Natural killer cell treated with Interleukin-12 subunit alpha and Interleukin-12 subunit beta and Interleukin-15 and Interleukin-18, amount 100 ng/mL, for 72 hours (primary cell): ENCODE results near the gene NDUFAF2. TPM values are rescaled to one million over a fixed set of nuclear protein-coding genes. Genes with fewer than 3 reads are reported as not detected.
A peak's percentile ranks its signal among the peaks of the same experiment; 100 is the strongest.

Experiments
- ATAC-seq, 2 donors: fragments of 150-1000 bp; cut with Tn5 transposase in 1 of 2; sonication (Bioruptor Pico), chemical (Tn5 transposase) in 1 of 2; 2 replicates each; pipeline ENCODE4 v1.10.0; 2021
- DNase-seq: peaks from one replicate; pipeline ENCODE4 v3.0.0; 2022; ENCODE audit warnings: low spot score
- H3K27ac Mint-ChIP-seq, 2 donors: 1 replicate in 1 of 2; 2 replicates in 1 of 2; pipeline ENCODE4 v1.8.0; 2022; ENCODE audit warnings: mixed read lengths in 2 of 2, mild to moderate bottlenecking in 1 of 2, moderate library complexity in 1 of 2
- H3K27me3 Mint-ChIP-seq, 2 donors: 1 replicate in 1 of 2; 2 replicates in 1 of 2; pipeline ENCODE4 v1.8.0; 2022; ENCODE audit warnings: mixed read lengths in 2 of 2
- H3K36me3 Mint-ChIP-seq: one replicate; pipeline ENCODE4 v1.8.0; 2022; ENCODE audit warnings: mixed read lengths
- H3K4me1 Mint-ChIP-seq, 2 donors: 1 replicate in 1 of 2; 2 replicates in 1 of 2; pipeline ENCODE4 v1.8.0; 2022; ENCODE audit warnings: low read depth in 2 of 2, mixed read lengths in 2 of 2, mild to moderate bottlenecking in 1 of 2
- H3K4me3 Mint-ChIP-seq: one replicate; pipeline ENCODE4 v1.8.0; 2022; ENCODE audit warnings: mixed read lengths
- H3K9me3 Mint-ChIP-seq: 2 replicates; pipeline ENCODE4 v1.8.0; 2022; ENCODE audit warnings: mixed read lengths
- total RNA-seq, 2 donors: library from RNA; stranded (reverse); gene quantifications; one replicate each; pipeline ENCODE4 v1.2.3, GENCODE V29; 2022

Gene NDUFAF2
- total RNA-seq, 2 donors from 2014 or later = 18.6 to 29.3 TPM

DNA sequence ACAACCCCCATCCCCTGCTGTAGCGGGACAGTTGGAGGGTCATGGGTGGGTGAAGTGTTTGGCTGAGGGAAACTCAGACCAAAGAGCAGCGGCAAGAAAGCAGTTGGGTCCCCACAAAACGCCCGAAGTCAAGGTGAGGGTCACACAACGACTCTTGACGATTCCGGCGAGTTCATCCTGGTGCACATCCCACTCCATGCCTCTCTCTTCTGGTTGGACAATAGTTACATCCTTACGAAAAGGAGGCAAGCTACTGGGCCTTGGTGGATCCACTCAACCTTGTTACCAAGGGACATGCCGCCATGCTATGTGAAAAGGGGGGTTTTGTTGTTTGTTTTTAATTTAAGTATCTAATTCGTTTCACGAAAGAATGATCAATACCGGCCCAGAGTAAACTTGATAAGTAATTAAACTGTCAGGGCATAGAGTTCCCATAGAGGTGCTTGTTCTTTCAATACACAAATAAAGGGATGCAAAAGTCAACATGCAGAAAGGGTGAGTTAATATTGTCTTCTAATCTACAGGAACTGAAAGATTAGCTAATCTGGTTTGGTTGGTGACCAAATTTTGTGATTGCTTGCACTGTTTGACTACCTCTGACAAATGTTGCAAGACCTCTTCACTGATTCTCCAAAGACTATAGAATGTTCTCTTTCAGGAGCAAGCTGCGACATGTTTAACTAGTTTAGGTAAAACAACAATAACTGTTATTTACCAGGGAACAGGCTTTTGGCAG lies 218.0 kb downstream of the NDUFAF2 start:
- Mint-ChIP-seq H3K4me3 (peak overlapping the region; percentile 98), H3K27me3 (no peaks in the 10 kb centered on the region), H3K36me3 (peaks cover 24% of the 10 kb centered on the region), H3K9me3 (no peaks in the 10 kb centered on the region), H3K27ac (peak overlapping the region; percentile 98 to 99), H3K4me1 (peaks cover 23 to 35% of the 10 kb centered on the region in 2 donors)
- ATAC-seq (no peak), DNase-seq (no peak)

- DNase-seq (no peak), ATAC-seq (no peak)
- Mint-ChIP-seq H3K27ac (peak overlapping the region; percentile 98 to 99), H3K4me1 (peaks cover 26 to 35% of the 10 kb centered on the region in 2 donors), H3K36me3 (peaks cover 22% of the 10 kb centered on the region), H3K9me3 (no peaks in the 10 kb centered on the region), H3K27me3 (no peaks in the 10 kb centered on the region), H3K4me3 (no peak overlapping the region)
These were observed 218.9 kb downstream of the NDUFAF2 start for GRCh38 chr5:61163905-61164304.

GRCh38 chr5:61167382-61167781 lies 222.4 kb downstream of the NDUFAF2 start:
- H3K27me3 Mint-ChIP-seq = no peaks in the 10 kb centered on the region
- DNase-seq = no peak
- no peak for ATAC-seq
- no peak overlapping the region for H3K27ac Mint-ChIP-seq
- H3K4me3 Mint-ChIP-seq = no peak overlapping the region
- no peaks in the 10 kb centered on the region for H3K9me3 Mint-ChIP-seq
- H3K36me3 Mint-ChIP-seq = no peaks in the 10 kb centered on the region
- H3K4me1 Mint-ChIP-seq = peaks cover 10 to 17% of the 10 kb centered on the region in 2 donors

DNA sequence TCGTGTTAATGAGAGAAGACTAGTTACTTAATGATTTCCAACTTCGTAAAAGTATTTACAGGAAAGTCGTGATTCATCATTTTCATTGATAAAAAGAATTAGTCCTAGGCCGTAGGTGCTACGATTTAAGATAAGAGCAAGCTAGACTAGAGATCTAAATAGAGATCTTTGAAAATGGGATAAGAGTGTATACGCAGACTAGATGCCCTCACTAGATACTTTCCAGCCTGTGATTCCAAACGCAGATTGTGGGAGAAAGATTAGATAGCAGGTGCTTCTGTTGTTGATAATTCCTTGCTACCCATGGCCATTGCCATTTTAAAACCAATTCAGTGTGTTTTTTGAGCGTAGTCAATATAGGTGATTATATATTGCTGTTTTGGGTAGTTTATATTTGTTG lies 223.9 kb downstream of the NDUFAF2 start:
- Mint-ChIP-seq H3K27ac (no peak overlapping the region), H3K36me3 (no peaks in the 10 kb centered on the region), H3K4me1 (peaks cover 3 to 5% of the 10 kb centered on the region in 2 donors), H3K4me3 (no peak overlapping the region), H3K9me3 (no peaks in the 10 kb centered on the region), H3K27me3 (no peaks in the 10 kb centered on the region)
- no peak for DNase-seq
- ATAC-seq = no peak

- DNase-seq (no peak), ATAC-seq (no peak)
- Mint-ChIP-seq H3K4me3 (no peak overlapping the region), H3K9me3 (no peaks in the 10 kb centered on the region), H3K36me3 (no peaks in the 10 kb centered on the region), H3K27me3 (no peaks in the 10 kb centered on the region), H3K4me1 (peaks cover 0 to 3% of the 10 kb centered on the region in 2 donors), H3K27ac (no peak overlapping the region)
These were observed 226.5 kb downstream of the NDUFAF2 start for GRCh38 chr5:61171479-61171878.

DNA sequence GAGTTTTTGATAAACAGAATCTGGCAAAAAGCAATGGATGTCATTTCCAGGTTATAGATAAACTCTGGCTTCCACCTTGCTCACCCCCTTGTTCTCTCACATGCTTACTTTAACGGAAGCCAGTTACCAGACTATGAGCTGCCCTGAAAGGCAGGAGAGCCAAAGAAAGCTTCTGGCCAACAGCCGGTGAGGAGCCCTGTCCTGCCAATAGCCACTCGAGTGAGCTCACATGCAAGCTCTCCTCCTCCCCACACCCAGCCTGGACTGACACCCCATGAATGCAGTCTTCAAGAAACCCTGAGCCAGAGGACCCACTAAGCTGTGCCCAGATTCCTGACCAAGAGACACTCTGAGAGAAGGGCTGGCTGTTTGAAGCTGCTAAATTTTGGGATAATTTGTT lies 231.6 kb downstream of the NDUFAF2 start:
- Mint-ChIP-seq H3K27ac (no peak overlapping the region), H3K4me1 (no peaks in the 10 kb centered on the region), H3K36me3 (no peaks in the 10 kb centered on the region), H3K9me3 (no peaks in the 10 kb centered on the region), H3K4me3 (no peak overlapping the region), H3K27me3 (peaks cover 0 to 8% of the 10 kb centered on the region in 2 donors)
- ATAC-seq = no peak
- no peak for DNase-seq

DNA sequence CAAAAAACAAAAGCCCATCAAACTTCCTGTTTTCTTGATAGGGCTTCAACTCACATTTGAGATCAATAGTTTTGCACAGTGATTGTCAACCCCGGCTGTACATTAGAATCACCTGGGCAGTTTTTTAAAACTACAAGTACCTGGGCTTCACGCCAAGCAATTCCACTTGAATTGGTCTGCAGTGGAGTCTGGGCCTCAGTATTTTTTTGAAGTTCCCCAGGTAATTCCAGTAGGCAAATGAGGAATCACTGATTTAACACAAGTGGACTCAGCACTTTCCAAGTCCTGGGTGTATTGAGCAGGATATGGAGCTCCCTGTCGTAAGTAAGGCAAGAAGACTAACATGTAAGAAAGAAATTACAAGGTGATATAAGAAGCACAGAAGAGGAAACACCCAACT lies 232.1 kb downstream of the NDUFAF2 start:
- Mint-ChIP-seq H3K36me3 (no peaks in the 10 kb centered on the region), H3K27ac (no peak overlapping the region), H3K4me1 (no peaks in the 10 kb centered on the region), H3K27me3 (peaks cover 0 to 8% of the 10 kb centered on the region in 2 donors), H3K4me3 (no peak overlapping the region), H3K9me3 (no peaks in the 10 kb centered on the region)
- DNase-seq = no peak
- no peak for ATAC-seq

DNA sequence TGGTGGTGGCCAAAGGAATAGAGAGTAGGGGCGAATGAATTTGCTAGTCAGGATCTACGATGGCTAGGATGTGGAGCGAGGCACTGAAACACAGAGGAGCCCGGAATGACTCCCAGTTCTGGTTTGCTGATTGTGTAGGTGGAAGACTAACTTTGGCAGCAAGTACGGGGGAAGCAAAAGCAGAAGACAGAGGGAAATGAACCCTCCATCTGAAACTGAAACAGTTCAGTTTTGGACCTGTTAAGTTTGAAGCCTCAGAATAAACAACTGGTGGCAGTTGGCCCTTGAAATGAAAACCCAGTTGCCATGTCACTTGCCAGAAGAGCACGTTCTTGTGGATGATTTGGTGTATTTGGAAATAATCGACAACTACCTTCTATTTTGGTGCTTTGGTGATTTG lies 232.7 kb downstream of the NDUFAF2 start:
- no peak overlapping the region for H3K27ac Mint-ChIP-seq
- no peak overlapping the region for H3K4me3 Mint-ChIP-seq
- H3K36me3 Mint-ChIP-seq = no peaks in the 10 kb centered on the region
- H3K4me1 Mint-ChIP-seq = no peaks in the 10 kb centered on the region
- peaks cover 0 to 8% of the 10 kb centered on the region in 2 donors for H3K27me3 Mint-ChIP-seq
- ATAC-seq (no peak), DNase-seq (no peak)
- no peaks in the 10 kb centered on the region for H3K9me3 Mint-ChIP-seq

- Mint-ChIP-seq H3K4me1 (no peaks in the 10 kb centered on the region), H3K4me3 (no peak overlapping the region), H3K9me3 (no peaks in the 10 kb centered on the region), H3K27me3 (peaks cover 0 to 8% of the 10 kb centered on the region in 2 donors), H3K27ac (no peak overlapping the region), H3K36me3 (no peaks in the 10 kb centered on the region)
- no peak for DNase-seq
- ATAC-seq = no peak
These were observed 233.7 kb downstream of the NDUFAF2 start for GRCh38 chr5:61178702-61179101.

DNA sequence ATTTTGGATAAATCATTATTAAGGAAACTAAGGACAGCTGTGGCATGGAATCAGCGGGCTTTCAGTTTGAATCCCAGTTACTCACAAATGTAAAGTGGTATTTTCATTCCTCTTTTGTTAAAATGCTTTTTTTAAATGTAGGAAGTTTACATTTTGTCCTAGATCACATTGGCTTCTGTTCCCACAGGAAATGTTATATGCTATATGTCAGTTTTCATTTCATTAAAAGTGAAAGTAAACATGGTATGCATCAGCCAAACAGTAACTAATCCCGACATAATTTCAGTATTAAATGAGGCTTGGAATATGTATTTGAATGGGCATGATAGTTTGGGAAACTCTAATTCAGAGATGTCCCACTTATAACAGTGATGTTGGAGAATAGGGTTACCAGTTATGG lies 235.9 kb downstream of the NDUFAF2 start:
- no peak overlapping the region for H3K4me3 Mint-ChIP-seq
- ATAC-seq (no peak), DNase-seq (no peak)

DNA sequence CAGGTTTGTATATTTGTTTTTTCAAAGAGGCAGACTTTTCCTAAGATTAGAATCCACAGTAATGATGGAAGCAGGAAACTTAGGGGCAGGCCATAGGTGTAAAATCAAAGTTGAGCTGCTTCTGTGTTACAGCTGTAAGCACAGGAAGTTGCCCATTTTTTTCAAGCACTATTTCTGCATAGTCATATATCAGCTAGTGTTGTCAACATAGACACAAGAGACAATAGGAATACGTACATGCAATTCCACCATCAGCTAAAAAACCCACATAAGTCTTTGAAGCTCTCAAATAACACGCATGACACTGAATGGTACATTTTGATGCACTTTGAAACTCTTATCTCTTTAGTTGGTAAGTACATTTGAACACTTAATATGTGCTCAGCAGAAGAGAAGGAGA lies 237.4 kb downstream of the NDUFAF2 start:
- Mint-ChIP-seq H3K27ac (no peak overlapping the region), H3K27me3 (peaks cover 12 to 19% of the 10 kb centered on the region in 2 donors), H3K9me3 (peaks cover 6% of the 10 kb centered on the region), H3K4me1 (no peaks in the 10 kb centered on the region), H3K36me3 (peaks cover 6% of the 10 kb centered on the region), H3K4me3 (no peak overlapping the region)
- no peak for ATAC-seq
- no peak for DNase-seq

More for the DNA sequence above, 235.9 kb downstream of the NDUFAF2 start:
- Mint-ChIP-seq H3K27ac (no peak overlapping the region), H3K36me3 (no peaks in the 10 kb centered on the region), H3K9me3 (no peaks in the 10 kb centered on the region), H3K27me3 (peaks cover 0 to 8% of the 10 kb centered on the region in 2 donors), H3K4me1 (no peaks in the 10 kb centered on the region)

- ATAC-seq = no peak
- H3K4me3 Mint-ChIP-seq = no peak overlapping the region
These were observed 238.5 kb downstream of the NDUFAF2 start for GRCh38 chr5:61183538-61183937.

DNA sequence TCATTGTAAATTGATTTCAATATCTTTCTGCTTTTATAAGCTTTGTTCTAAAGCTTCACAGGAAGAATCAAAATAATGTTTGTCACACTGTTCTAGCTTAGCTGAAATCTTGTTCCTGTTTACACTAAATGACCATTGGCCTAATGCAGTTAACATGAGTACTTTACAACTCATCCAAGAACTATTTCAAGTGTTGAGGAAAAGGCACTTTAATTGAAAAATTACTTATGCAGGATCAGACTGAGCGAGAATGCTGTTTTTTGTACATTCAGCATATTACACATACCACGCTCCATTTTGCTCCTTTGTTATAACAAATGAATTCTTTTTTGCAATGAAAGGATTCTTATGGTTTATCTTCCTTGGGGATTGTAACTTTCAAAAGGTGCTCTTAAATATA lies 239.7 kb downstream of the NDUFAF2 start:
- H3K27me3 Mint-ChIP-seq = peaks cover 13 to 17% of the 10 kb centered on the region in 2 donors
- no peak for ATAC-seq
- H3K9me3 Mint-ChIP-seq = peaks cover 6% of the 10 kb centered on the region

More at GRCh38 chr5:61183538-61183937, 238.5 kb downstream of the NDUFAF2 start:
- Mint-ChIP-seq H3K4me1 (no peaks in the 10 kb centered on the region), H3K27ac (no peak overlapping the region), H3K27me3 (peaks cover 13 to 20% of the 10 kb centered on the region in 2 donors), H3K36me3 (peaks cover 6% of the 10 kb centered on the region), H3K9me3 (peaks cover 6% of the 10 kb centered on the region)
- no peak for DNase-seq

GRCh38 chr5:61186634-61187033 lies 241.6 kb downstream of the NDUFAF2 start:
- Mint-ChIP-seq H3K4me3 (no peak overlapping the region), H3K4me1 (no peaks in the 10 kb centered on the region), H3K27ac (no peak overlapping the region), H3K27me3 (peaks cover 26 to 27% of the 10 kb centered on the region in 2 donors), H3K9me3 (peaks cover 9% of the 10 kb centered on the region), H3K36me3 (peaks cover 10% of the 10 kb centered on the region)
- ATAC-seq (no peak), DNase-seq (no peak)

More for the DNA sequence above, 239.7 kb downstream of the NDUFAF2 start:
- no peak overlapping the region for H3K27ac Mint-ChIP-seq
- DNase-seq = no peak
- no peaks in the 10 kb centered on the region for H3K4me1 Mint-ChIP-seq
- H3K36me3 Mint-ChIP-seq = peaks cover 6% of the 10 kb centered on the region
- no peak overlapping the region for H3K4me3 Mint-ChIP-seq
